Activated CD8-positive, alpha-beta T cell treated with anti-CD3 and anti-CD28 coated beads, Interleukin-2, amount 10 ng/mL, durations not matched to agents 7 days and 5 days (primary cell): Measurements from ENCODE around the gene DCAF10. TPM values are rescaled to one million over a fixed set of nuclear protein-coding genes. Genes with fewer than 3 reads are reported as not detected.
A peak's percentile ranks its signal among the peaks of the same experiment; 100 is the strongest.
"Not testable (repeated sequence)": the region's sequence is repeated elsewhere in the genome, so short reads cannot be mapped to it uniquely, and the experiment has no call there.

Experiments used
- ATAC-seq: fragments of 150-1000 bp; cut with Tn5 transposase; one replicate; pipeline ENCODE4 v1.10.0; 2021; ENCODE audit warnings: moderate library complexity
- CTCF ChIA-PET: fragments of 350-600 bp; sonication (Branson Sonifier 250); formaldehyde crosslinking; loops from one replicate; lab custom pipeline; 2021; ENCODE audit warnings: antibody characterized with exemption; lab: Charles Lee
- POLR2A ChIA-PET: fragments of 350-600 bp; sonication (Branson Sonifier 250); formaldehyde crosslinking; loops from one replicate; lab custom pipeline; 2021; ENCODE audit warnings: antibody characterized with exemption; lab: Charles Lee
- DNase-seq: peaks from one replicate; pipeline ENCODE4 v3.0.0-alpha.2; 2020
- H3K27ac Mint-ChIP-seq: one replicate; pipeline ENCODE4 v1.8.0; 2021; ENCODE audit warnings: mild to moderate bottlenecking, mixed read lengths
- H3K27me3 Mint-ChIP-seq: one replicate; pipeline ENCODE4 v1.8.0; 2021; ENCODE audit warnings: low read depth, mixed read lengths
- H3K36me3 Mint-ChIP-seq: one replicate; pipeline ENCODE4 v1.8.0; 2021; ENCODE audit warnings: low read depth, mixed read lengths
- H3K4me1 Mint-ChIP-seq: one replicate; pipeline ENCODE4 v1.8.0; 2021; ENCODE audit warnings: low read depth, mixed read lengths
- H3K4me3 Mint-ChIP-seq: one replicate; pipeline ENCODE4 v1.8.0; 2021; ENCODE audit warnings: mild to moderate bottlenecking, mixed read lengths
- H3K9me3 Mint-ChIP-seq: one replicate; pipeline ENCODE4 v1.8.0; 2022; ENCODE audit warnings: mixed read lengths; ENCODE audit not compliant: insufficient read depth
- total RNA-seq, 2 experiments: library from RNA; stranded (reverse); gene quantifications; one replicate each; pipeline ENCODE4 v1.2.3, GENCODE V29; 2021

DCAF10 gene
- total RNA-seq, result 10 to 100 TPM; 19.7 to 21.2 TPM

- POLR2A ChIA-PET, result interaction anchor here (0.7 to 6.3 kb wide), 6 partner anchors 10 to 314 kb away, joined by 3 to 51 read pairs (median 3); partner anchors contain the start of genes EXOSC3 and TOMM5
- peak within 1 kb of the TSS; percentile 90 for H3K4me3 Mint-ChIP-seq
- peak within 1 kb of the TSS; percentile 88 for H3K27ac Mint-ChIP-seq
- peaks cover 40% of the 10 kb centered on the region for H3K4me1 Mint-ChIP-seq
- H3K36me3 Mint-ChIP-seq, result peaks cover 20% of the 10 kb centered on the region
- ATAC-seq (peak; percentile 82), DNase-seq (peak; percentile 89)
- H3K9me3 Mint-ChIP-seq, result no peaks in the 10 kb centered on the region
- CTCF ChIA-PET, result no interaction called here
- no peaks in the 10 kb centered on the region for H3K27me3 Mint-ChIP-seq
Measured at GRCh38 chr9:37800631-37801286, at the start of gene DCAF10. Gene DCAF10 (plus strand): TSS chr9:37800797. CDS start chr9:37800867, 70 bp downstream.

- POLR2A ChIA-PET, result no interaction called here
- peaks cover 33% of the 10 kb centered on the region for H3K4me1 Mint-ChIP-seq
Measured at GRCh38 chr9:37751186-37751585, 49.4 kb upstream of the DCAF10 start.

GRCh38 chr9:37751704-37752103 is 48.9 kb upstream of the DCAF10 start:
- H3K4me3 Mint-ChIP-seq, H3K9me3 Mint-ChIP-seq, H3K27me3 Mint-ChIP-seq, H3K27ac Mint-ChIP-seq, ATAC-seq, POLR2A ChIA-PET, DNase-seq, H3K36me3 Mint-ChIP-seq, CTCF ChIA-PET: not testable (repeated sequence)
- peaks cover 33% of the 10 kb centered on the region for H3K4me1 Mint-ChIP-seq

More at GRCh38 chr9:37751186-37751585, 49.4 kb upstream of the DCAF10 start:
- DNase-seq (no peak), ATAC-seq (no peak)
- CTCF ChIA-PET, result no interaction called here
- H3K4me3 Mint-ChIP-seq, result no peak overlapping the region
- H3K36me3 Mint-ChIP-seq, result peaks cover 1% of the 10 kb centered on the region
- H3K9me3 Mint-ChIP-seq, result no peaks in the 10 kb centered on the region
- no peak overlapping the region for H3K27ac Mint-ChIP-seq
- no peaks in the 10 kb centered on the region for H3K27me3 Mint-ChIP-seq

- not testable (repeated sequence) for H3K27me3 Mint-ChIP-seq, H3K4me3 Mint-ChIP-seq, H3K27ac Mint-ChIP-seq, ATAC-seq, H3K9me3 Mint-ChIP-seq, H3K36me3 Mint-ChIP-seq, DNase-seq
- ChIA-PET CTCF (interaction anchor here (1.2 kb wide), 1 partner anchor 21 kb away, joined by 3 read pairs; no protein-coding TSS in a partner anchor), POLR2A (interaction anchor here (1.9 kb wide), 1 partner anchor 33 kb away, joined by 8 read pairs; the partner anchor contains the start of gene EXOSC3)
- H3K4me1 Mint-ChIP-seq, result peaks cover 33% of the 10 kb centered on the region
Measured at GRCh38 chr9:37752112-37752511, 48.5 kb upstream of the DCAF10 start.

GRCh38 chr9:37752642-37753488 is 47.7 kb upstream of the DCAF10 start:
- H3K36me3 Mint-ChIP-seq, result peaks cover 4% of the 10 kb centered on the region
- CTCF ChIA-PET, result interaction anchor here (1.0 to 1.2 kb wide), 2 partner anchors 20 to 22 kb away, joined by 3 read pairs; no protein-coding TSS in a partner anchor
- no peaks in the 10 kb centered on the region for H3K27me3 Mint-ChIP-seq
- POLR2A ChIA-PET, result interaction anchor here (1.9 kb wide), 1 partner anchor 32 kb away, joined by 8 read pairs; the partner anchor contains the start of gene EXOSC3
- peaks cover 33% of the 10 kb centered on the region for H3K4me1 Mint-ChIP-seq
- H3K27ac Mint-ChIP-seq, result peak overlapping the region; percentile 93
- ATAC-seq (no peak), DNase-seq (no peak)
- peak overlapping the region; percentile 97 for H3K4me3 Mint-ChIP-seq
- H3K9me3 Mint-ChIP-seq, result no peaks in the 10 kb centered on the region

- no peaks in the 10 kb centered on the region for H3K27me3 Mint-ChIP-seq
- POLR2A ChIA-PET, result interaction anchor here (1.9 kb wide), 1 partner anchor 31 kb away, joined by 8 read pairs; the partner anchor contains the start of gene EXOSC3
- CTCF ChIA-PET, result interaction anchor here (1.0 to 1.2 kb wide), 2 partner anchors 19 to 21 kb away, joined by 3 read pairs; no protein-coding TSS in a partner anchor
Measured at GRCh38 chr9:37753489-37754190, 47.0 kb upstream of the DCAF10 start, which contains the start of gene TRMT10B. Gene TRMT10B (plus strand): TSS chr9:37753805. CDS start chr9:37761932, 8,127 bp downstream.

GRCh38 chr9:37758747-37759146 is 41.9 kb upstream of the DCAF10 start:
- Mint-ChIP-seq H3K9me3 (no peaks in the 10 kb centered on the region), H3K27me3 (no peaks in the 10 kb centered on the region), H3K36me3 (peaks cover 17% of the 10 kb centered on the region), H3K27ac (no peak overlapping the region), H3K4me1 (peaks cover 20% of the 10 kb centered on the region), H3K4me3 (no peak overlapping the region)
- CTCF ChIA-PET, result no interaction called here
- POLR2A ChIA-PET, result no interaction called here
- DNase-seq (no peak), ATAC-seq (no peak)

More at GRCh38 chr9:37753489-37754190, 47.0 kb upstream of the DCAF10 start, which contains the start of gene TRMT10B:
- ATAC-seq (peak; percentile 91), DNase-seq (peak; percentile 77)
- Mint-ChIP-seq H3K27ac (peak within 1 kb of the TSS; percentile 93), H3K36me3 (peaks cover 4% of the 10 kb centered on the region), H3K9me3 (no peaks in the 10 kb centered on the region), H3K4me1 (peaks cover 33% of the 10 kb centered on the region), H3K4me3 (peak within 1 kb of the TSS; percentile 97)

GRCh38 chr9:37760416-37761161 is 40.0 kb upstream of the DCAF10 start:
- Mint-ChIP-seq H3K4me3 (no peak overlapping the region), H3K9me3 (no peaks in the 10 kb centered on the region), H3K27me3 (no peaks in the 10 kb centered on the region), H3K4me1 (peaks cover 6% of the 10 kb centered on the region), H3K36me3 (peaks cover 33% of the 10 kb centered on the region), H3K27ac (no peak overlapping the region)
- POLR2A ChIA-PET, result no interaction called here
- ATAC-seq (no peak), DNase-seq (no peak)
- CTCF ChIA-PET, result no interaction called here

GRCh38 chr9:37761511-37761910 is 39.1 kb upstream of the DCAF10 start:
- Mint-ChIP-seq H3K36me3 (peaks cover 38% of the 10 kb centered on the region), H3K9me3 (no peaks in the 10 kb centered on the region), H3K4me1 (no peaks in the 10 kb centered on the region), H3K4me3 (no peak overlapping the region), H3K27ac (no peak overlapping the region), H3K27me3 (no peaks in the 10 kb centered on the region)
- DNase-seq, result no peak
- no peak for ATAC-seq
- POLR2A ChIA-PET, result no interaction called here
- CTCF ChIA-PET, result no interaction called here

- H3K27me3 Mint-ChIP-seq, H3K4me1 Mint-ChIP-seq, ATAC-seq, POLR2A ChIA-PET, H3K4me3 Mint-ChIP-seq, H3K27ac Mint-ChIP-seq, CTCF ChIA-PET, DNase-seq, H3K9me3 Mint-ChIP-seq: not testable (repeated sequence)
- peaks cover 49% of the 10 kb centered on the region for H3K36me3 Mint-ChIP-seq
Measured at GRCh38 chr9:37765263-37765662, 35.3 kb upstream of the DCAF10 start.
